Stimulated activated CD8-positive, alpha-beta memory T cell treated with anti-CD3 and anti-CD28 coated beads, Interleukin-4, amount 100 ng/mL, for 24 hours (primary cell): ENCODE measurements around the gene PNP.

ENCODE experiments used
- DNase-seq: peaks from one replicate; pipeline ENCODE4 v3.0.0-alpha.2; 2020; ENCODE audit warnings: low read depth

Gene PNP

GRCh38 chr14:20455355-20456300 lies 13.6 kb upstream of the PNP start:
- peak; percentile 14 for DNase-seq

GRCh38 chr14:20456971-20457370 lies 12.2 kb upstream of the PNP start:
- no peak for DNase-seq

- DNase-seq = no peak
Measured at GRCh38 chr14:20458031-20458789, 11.0 kb upstream of the PNP start.

- DNase-seq = peak; percentile 28
Measured at GRCh38 chr14:20460458-20461224, 8.6 kb upstream of the PNP start.

- peak; percentile 98 for DNase-seq
Measured at GRCh38 chr14:20461225-20462141, 7.7 kb upstream of the PNP start, which contains the start of gene PIP4P1. PIP4P1 (minus strand) TSS chr14:20461434; CDS start chr14:20461325, 109 bp downstream.

- no peak for DNase-seq
Measured at GRCh38 chr14:20468764-20469241, 403 bp upstream of the PNP start.

GRCh38 chr14:20469890-20470602 lies 840 bp downstream of the PNP start:
- DNase-seq = peak; percentile 9

- DNase-seq = no peak
Measured at GRCh38 chr14:20470603-20470901, 1.3 kb downstream of the PNP start.

GRCh38 chr14:20472536-20473169 lies 3.4 kb downstream of the PNP start:
- no peak for DNase-seq

- no peak for DNase-seq
Measured at GRCh38 chr14:20476776-20477175, 7.6 kb downstream of the PNP start.

GRCh38 chr14:20477211-20477876 lies 8.1 kb downstream of the PNP start:
- no peak for DNase-seq

GRCh38 chr14:20478894-20479293 lies 9.7 kb downstream of the PNP start:
- no peak for DNase-seq

- DNase-seq = no peak
Measured at GRCh38 chr14:20482382-20482781, 13.2 kb downstream of the PNP start.

GRCh38 chr14:20485900-20486299 lies 16.7 kb downstream of the PNP start:
- DNase-seq = no peak

- no peak for DNase-seq
Measured at GRCh38 chr14:20486684-20487395, 17.6 kb downstream of the PNP start.

- no peak for DNase-seq
Measured at GRCh38 chr14:20487396-20487725, 18.2 kb downstream of the PNP start.

- DNase-seq = no peak
Measured at GRCh38 chr14:20489093-20489994, 20.1 kb downstream of the PNP start.

- DNase-seq = no peak
Measured at GRCh38 chr14:20490563-20490962, 21.4 kb downstream of the PNP start.
